HT-29 (cell line): ENCODE data around the gene GEMIN7. TPM values are rescaled to one million over a fixed set of nuclear protein-coding genes. Genes with fewer than 3 reads are reported as not detected.

ENCODE experiments used
- DNase-seq: peaks from one replicate; pipeline ENCODE4 v3.0.0-alpha.2; 2015; ENCODE audit warnings: low spot score
- total RNA-seq: library from RNA; depleted of rRNA; stranded (reverse); fragments of >200 nt; shearing (Covaris generic); gene quantifications from 2 replicates; pipeline ENCODE4 v1.2.3, GENCODE V29; 2014

GEMIN7 gene
- total RNA-seq, 1 experiment from 2014 or later = 113 TPM

DNA sequence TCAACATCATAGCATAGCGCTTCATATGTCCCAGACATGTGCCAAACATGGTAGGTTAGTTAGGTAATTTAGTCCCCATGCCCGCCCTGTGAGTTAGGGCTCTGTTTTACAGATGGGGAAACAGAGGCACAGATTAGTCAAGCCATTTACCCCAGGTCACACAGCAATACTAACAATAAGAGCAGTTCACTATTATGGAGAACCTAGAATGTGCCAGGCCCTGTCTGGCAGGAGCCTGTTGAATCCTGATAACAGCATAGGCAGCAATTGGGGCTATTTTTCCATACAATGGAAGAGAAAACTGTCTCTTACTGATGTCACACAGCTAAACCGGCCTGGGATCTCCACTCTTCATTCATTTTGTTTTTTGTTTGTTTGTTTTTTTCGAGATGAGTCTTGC is 7.4 kb downstream of the GEMIN7 start:
- DNase-seq = no peak

DNA sequence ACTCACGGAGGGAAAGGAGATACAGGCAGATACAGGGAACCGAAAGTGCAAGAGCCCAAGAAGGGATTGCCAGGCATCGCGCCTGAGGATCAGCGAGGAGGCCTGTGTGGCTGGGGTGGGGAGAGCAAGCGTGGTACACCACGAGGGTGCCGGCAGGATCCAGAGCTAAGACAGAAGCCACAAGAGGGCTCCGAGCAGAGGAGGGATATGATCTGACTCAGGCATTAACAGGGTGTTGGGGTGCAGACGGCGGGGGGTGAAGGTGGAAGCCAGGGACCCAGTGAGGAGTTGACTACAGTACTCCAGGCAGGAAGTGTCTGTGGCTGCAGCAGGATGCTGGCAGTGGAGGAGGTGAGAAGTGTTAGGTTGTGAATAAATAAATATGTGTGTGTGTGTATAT is 8.5 kb downstream of the GEMIN7 start:
- DNase-seq = no peak

DNA sequence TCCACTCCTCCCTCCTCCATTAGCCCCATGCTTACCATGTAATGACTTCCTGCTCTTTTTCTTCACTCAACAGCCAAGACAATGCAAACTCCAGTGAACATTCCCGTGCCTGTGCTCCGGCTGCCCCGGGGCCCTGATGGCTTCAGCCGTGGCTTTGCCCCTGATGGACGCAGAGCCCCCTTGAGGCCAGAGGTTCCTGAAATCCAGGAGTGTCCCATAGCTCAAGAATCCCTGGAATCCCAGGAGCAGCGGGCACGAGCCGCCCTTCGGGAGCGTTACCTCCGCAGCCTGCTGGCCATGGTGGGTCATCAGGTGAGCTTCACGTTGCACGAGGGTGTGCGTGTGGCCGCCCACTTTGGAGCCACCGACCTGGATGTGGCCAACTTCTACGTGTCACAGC is 11.0 kb downstream of the GEMIN7 start:
- no peak for DNase-seq

DNA sequence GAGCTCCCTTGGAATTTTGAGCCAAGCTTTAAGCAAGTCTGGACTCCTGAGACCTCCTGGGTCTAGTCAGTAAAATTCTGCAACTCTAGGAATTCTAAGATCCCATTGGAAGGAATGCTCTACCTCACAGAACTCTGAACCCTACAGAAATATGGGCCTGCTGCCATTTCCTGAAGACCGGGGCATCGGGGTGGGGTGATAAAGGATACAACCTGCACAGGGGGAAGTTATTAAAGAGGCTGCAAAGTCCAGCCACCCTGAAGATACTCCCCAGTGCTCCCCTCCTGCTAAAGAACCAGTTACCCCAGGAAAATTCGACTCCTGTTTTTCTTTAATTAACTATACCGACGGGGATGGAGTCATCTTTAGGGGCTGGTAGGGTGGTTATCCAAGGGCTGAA is 11.5 kb downstream of the GEMIN7 start:
- no peak for DNase-seq

DNA sequence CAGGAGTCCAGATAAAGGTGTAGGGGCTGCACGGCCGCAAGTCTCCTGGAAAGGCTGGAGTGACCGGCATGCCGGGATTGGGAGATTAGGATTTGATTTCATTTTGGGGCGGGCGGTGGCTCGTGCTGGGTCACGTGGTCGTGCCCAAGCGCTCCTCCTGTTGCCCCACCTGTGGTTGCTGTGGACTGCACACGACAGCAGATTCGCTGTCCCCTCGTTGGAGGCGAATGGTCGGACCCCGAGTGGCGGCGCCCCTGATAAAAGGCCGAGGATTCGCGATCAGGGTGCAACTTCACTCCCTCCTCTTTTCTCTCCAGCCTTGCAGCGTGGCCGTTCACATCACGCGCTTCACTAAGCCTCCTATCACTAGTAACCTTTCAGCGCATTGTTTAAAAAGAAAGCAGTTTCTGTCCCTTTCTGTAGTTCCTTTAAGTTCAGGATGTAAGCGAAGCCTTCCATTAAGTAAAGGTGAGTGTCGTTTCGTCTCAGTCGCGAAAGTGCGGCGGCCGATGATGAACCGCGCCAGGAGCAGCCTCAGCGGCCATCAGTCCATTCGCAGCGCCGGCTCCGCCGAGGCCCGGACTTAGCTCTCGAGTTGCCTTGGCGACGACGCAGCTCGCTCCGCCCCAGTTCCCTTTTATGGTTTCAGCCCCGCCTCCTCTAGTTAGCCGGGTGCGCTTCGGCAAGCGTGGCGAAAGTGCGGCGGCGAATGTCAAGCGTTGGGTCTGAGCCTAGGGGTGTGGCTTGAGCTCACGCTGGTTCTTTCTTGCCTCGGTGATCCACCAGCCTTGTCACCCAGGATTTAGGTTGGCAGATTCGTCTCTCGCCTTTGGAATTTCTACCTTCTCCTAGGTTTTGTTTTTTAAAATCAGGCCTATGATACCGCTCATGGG is 12.2 kb downstream of the GEMIN7 start:
- DNase-seq = peak; percentile 100

DNA sequence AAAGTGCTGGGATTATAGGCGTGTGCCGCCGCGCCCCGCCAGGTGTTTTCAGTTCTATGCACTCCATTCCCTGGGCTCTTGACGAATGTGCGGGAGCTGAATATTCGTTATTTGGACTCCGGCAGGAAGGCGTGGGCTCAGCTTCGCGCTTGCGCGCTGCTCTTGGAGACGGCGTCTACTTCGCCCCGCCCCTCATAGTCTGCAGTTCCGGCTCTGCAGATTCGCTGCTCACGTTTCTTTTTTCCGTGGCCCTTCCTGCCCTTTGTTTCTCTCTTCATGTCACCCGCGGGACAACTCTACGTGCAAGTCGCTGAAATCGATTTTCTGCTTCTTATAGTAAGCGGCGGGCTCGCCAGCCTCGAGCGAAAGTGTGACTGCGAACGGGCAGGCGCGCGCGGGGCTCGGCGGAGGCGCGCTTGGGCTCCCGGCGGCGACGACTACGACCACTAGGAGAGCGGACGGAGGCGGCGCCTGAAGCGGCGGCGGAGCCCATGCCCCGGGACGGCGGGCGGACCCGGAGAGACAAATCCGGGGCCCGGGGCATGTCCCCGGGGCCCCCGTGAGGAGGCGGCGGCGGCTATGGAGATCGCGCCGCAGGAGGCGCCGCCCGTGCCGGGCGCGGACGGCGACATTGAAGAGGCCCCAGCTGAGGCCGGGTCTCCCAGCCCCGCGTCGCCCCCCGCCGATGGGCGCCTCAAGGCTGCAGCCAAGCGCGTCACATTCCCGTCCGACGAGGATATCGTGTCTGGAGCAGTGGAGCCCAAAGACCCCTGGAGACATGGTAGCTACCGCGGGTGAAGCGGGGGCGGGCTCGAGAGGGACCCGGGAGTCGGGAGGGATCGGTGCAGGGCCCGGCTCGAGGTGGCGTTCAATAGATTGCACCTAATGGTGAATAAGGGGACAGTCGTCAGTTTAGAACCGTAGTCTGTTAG is 14.0 kb downstream of the GEMIN7 start, which contains the start of gene PPP1R37:
Gene PPP1R37, plus strand, starts transcription at position 433 of the 932 bp plus-strand sequence. Its CDS starts 147 bp downstream, at position 580.
- DNase-seq = peak; percentile 100

DNA sequence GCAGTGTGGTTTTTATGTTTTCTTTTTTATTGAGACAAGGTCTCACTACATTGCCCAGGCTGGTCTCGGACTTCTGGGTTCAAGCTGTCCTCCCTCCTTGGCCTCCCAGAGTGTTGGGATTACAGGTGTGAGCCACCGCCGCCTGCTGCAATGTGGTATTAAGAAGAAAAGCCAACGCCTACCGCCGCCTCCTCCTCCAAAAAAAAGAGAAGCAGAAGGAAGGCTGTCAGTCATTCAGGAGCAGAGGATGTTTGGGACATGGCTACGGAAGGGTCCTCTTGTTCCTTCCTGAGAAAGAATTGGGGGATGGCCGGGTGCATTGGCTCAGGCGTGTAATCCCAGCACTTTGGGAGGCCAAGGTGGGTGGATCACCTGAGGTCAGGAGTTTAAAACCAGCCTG is 15.1 kb downstream of the GEMIN7 start:
- DNase-seq = no peak

DNA sequence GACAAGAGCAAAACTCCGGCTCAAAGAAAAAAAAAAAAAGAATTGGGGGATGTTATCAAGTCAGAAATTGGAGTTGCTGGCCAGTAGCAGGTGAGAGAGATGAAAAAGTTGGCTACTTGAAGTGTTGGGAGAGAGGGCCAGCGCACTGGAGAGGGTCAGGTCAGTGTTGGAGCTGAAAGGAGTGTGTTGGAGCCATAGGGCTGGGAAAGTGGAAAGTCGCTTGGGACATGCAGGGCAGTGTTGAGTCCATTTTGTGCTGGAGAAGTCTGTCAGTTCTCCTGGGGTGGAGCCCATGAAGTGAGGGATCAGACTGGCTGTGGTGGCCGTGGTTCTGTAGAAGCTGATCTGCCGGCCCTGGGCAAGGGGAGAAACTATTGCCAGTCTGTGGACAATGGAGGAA is 15.6 kb downstream of the GEMIN7 start:
- no peak for DNase-seq

DNA sequence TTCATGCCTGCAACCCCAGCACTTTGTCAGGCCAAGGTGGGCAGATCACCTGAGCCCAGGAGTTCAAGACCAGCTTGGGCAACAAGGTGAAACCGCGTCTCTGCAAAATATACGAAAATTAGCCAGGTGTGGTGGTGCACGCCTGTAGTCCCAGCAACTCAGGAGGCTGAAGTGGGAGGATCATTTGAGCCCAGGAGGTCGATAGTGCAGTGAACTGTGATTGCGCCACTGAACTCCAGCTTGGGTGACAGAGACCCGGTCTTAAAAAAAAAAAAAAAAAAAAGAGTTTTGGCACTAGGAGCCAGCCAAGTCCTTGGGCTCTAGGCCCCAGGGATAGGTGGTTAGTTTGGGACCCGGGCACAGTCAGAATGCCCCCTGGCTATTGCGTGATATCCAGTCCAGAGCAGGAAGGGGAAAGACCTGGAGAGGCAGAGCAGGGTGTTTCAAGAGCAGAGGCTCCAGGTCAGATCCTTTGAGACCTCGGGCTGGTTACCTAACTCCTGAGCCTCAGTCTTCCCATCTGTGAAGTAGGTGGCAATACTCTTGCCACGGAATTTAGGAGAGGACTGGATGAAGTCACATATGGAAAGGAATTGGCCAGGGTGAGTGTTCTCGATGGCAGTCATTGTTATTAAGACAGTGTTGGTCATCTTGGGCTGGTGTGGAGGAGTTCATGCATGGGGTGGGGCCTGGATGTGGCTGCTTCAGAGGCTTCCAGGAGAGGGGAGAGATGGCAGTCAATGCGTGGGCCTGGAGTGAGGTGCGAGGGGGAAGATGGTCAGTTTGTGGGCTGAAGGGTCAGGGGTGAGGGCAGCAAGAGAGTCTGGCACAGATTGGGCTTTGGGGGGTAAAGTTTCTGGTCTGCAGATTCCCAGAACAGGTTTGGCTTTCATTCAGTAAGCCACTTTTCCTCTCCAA is 16.7 kb downstream of the GEMIN7 start:
- no peak for DNase-seq

DNA sequence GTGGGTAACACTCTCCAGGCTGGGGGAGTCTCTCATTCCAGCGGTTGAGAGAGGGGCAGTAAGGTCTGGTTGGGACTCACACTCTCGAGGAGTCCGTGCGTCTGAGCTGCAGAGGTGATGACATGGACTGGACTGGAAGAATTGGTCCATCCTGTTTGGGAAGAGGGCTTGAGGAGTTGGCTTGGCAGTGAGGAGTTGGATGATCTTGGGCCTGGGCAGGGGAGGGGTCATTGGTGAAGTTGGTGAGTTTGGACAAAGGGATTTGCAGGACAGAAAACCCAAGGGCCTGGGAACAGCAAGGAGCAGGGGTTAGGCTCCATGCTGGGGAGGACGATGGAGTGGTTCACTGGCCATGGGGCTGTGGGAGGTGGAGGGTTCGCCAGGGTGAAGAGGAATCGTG is 17.6 kb downstream of the GEMIN7 start:
- no peak for DNase-seq

DNA sequence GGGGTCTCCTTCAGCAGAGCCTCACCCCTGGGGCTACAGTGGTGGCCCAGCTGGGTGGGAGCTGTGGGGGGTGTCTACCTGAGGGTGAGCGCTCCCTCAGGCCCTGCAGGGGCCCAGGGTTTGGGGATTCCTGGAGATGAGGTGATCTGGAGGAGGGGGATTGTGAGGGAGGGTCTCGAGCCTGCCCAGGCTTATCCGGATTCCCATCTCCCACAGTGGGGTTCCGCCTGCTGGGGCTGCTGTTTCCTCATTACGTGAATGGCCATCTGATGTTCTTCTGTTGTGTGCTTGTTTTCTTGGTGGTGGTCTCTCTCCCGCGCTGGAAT is 18.4 kb downstream of the GEMIN7 start:
- no peak for DNase-seq

DNA sequence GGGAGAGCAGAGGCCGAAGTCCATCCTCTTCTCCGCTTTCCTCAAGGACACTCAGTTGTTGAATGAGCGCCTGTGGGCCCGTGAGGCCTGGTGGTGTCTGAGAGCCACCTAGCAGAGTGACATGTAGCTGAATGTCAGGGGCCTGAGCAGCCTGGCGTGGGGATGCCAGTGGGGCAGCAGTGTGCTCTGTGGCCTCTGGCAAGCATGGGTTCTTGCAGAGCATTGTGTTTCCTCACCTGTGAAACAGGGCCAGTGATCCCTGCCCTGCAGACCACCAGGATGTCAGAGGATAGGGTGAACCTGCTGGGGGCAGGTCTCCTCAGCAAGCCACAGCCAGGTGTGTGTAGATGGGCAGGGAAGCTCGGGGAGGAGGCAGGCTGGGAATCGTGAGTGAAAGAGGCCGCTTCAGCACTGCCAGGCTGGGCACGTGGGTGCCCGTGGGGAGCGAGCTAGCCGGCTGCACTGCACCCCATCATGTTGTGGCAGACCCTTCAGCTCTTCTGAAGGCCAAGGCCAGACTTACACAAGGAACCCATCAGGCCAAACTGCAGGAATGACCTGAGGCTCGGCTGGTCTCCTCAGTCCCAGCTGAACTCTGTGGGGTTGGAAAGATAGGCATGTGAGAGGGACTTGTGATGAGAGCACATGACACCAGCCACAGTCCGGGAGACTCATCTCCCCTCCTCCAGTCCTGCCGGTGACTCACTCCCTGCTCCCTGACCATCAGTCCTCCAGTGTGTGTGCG is 18.9 kb downstream of the GEMIN7 start:
- DNase-seq = peak; percentile 68

DNA sequence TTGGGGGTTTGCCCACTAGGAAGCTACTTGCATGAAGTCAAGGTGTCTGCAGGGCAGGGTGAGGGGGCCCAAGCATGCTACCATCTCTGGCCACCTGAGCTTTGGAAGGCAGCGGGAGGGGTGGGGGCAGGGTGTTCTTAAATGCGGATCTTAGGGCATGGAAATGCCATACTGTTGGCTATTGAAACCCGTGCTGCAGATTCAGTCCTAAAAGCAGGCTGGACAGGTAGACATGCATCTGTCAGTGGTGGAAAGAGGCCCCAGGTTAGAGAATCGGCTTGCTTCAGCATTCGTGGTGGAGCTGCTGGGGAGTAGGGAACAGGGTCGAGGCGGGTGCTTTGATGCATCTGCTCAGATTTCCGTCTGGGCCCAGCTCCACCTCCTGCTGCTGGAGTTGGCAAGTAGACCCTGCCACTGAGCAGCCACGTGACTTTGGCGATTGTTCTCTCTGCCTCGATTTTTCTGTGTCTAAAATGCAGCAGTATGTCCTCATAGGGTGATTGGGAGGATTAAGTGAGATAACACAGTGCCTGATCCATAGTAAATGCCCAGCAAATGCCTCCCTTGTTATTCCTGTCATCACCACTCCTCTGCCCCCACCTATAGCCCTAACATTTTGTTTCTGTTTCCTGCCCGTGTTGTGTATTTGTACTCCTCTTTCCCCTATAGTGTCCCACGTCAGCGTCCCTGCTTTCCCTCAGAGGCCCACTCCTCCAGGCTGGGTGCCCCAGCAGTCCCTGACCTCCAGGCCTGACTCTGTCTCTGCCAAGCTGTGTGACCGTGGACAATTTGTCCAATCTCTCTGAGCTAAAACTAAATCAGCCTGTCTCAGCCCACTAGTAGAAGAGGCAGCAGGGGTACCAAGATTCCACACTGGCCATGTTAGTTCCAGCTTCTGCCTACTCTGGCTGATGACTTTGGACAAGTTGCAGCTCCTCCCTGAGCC is 19.7 kb downstream of the GEMIN7 start:
- no peak for DNase-seq

DNA sequence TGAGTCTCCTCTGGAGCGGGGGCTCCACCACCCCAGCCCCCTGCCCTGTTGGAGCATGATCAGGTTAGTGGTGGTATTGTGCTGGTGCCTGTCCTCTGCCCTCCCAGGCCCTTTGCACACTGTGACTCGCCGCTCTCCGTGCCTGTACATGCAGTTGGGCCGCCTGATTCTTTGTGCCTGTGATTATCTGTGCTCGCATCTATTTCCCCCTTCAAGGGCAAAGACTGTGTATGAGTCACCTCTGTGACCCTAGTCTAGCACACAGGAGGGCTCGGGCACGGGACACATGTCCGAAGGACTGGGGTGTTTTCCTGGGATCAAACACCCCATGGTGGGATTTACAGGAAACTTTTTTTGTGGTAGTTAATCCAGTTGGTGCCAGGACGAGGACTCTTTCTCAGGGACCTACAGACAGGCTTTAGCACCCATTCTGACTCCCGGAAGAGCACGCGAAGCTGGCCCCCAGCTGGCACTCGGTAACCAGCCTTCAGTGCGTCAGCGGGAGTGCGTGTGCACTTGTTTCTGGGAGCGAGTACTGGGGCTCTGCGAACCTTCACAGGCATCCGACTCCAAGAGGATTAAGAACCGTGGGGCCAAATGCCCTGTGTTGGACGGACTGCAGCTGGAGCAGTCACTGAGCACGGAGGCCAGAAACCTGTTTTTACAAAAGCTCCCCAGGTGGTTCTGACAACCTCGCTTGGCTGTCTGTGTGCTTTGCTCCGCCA is 20.6 kb downstream of the GEMIN7 start:
- DNase-seq = no peak

DNA sequence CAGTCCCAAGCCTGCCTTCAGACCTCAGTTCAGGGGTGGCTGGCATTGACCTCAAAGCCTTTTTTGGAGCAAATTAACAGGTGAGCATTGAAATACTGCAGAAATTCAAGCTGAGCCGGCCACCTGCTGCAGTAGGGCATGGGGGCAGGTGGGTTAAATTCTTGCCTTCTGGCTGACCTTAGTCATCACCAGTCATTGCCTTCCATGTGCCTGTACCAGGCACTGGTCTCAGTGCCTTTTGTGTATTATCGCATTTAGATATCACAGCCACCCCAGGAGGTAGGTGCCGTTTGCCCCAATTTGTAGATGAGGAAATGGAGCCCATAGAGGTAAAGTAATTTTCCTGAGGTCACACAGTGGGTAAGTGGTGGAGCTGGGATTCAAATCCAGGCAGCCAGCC is 21.1 kb downstream of the GEMIN7 start:
- DNase-seq = no peak

DNA sequence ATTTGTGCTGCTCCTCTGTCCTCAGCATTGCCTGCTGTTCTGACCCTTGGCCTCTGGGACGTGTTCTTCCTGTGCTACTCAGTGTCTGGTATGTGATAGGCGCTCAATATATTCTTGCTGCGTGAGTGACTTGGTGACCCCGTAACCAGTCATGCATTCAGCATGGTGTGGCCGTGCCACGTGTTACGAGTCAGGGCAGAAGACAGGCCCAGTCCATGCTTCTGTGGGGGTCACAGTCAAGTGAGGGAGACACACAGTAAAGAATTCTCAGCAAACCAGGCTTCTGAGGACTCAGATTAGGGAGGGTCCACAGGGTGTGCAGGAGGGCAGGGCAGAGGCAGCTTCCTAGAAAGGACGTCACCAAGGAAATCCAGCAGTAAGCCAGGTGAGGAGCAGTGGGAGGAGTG is 21.8 kb downstream of the GEMIN7 start:
- DNase-seq = no peak

DNA sequence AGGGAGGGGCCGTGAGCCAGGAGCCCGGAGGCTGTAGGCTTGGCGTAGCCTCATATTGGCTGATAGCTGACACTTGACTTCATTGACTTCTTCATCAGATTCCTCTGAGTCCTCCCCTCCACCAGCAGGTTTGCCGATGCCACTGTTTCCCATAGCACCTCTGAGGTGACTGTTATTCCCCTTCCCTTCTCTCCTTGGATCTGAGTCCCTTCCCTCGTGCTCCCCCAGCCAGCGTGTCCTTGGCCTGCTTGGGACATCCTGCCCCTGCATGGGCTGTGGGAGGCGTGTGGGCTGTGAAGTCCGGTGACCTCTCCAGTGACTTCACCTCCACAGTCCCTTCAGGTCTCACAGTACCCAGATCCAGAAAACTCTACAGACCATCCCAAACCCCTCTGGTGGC is 22.7 kb downstream of the GEMIN7 start:
- DNase-seq = no peak

DNA sequence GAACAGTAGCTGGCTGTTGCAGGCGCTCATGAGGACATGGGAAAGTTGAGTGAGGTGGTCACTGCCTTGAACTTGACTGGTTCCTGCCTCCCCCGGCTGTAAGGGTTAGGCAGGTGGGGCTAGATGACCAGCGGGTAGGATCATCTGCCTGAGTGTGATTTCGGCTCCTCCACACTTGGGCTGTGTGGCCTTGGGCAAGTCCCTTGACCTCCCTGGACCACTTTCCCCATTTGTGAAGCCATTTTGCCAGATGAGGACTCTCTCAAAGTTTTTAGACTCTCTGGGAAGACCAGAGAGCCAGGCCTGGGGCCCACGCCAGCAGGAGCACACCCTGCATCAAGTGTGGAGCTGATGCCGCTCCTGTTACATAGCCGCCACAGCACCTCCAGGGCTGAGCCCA is 23.4 kb downstream of the GEMIN7 start:
- no peak for DNase-seq

DNA sequence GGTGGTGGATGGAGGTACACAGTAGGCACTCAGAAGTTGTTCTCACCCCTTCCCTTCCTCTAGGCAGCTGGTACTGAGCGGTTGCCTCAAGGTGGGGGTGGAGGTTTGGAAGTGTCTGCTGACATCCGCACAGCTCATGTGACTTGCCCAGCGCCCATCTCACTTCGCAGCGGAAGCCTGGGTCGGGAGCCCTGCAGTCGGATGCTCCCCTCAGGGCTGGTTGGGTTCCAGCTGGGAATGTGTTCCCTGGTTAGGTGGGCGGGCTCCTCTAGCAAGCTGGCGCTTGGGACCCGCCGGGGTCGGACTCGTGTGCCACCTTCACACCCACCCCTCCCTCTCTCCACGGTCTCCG is 24.1 kb downstream of the GEMIN7 start:
- DNase-seq = no peak
